Measurements from ENCODE around the gene EXOC3. TPM values are rescaled to one million over a fixed set of nuclear protein-coding genes. Genes with fewer than 3 reads are reported as not detected.

EXOC3 gene
- total and polyA plus RNA-seq, 2 experiments from 2014 or later: 39.9 to 40.9 TPM

- Histone ChIP-seq H4K20me1 (ENCODE audit: insufficient read depth) (no peaks in the 10 kb centered on the region), H3F3A (ENCODE audit: insufficient read depth) (peaks cover 18% of the 10 kb centered on the region; the same call in 1 of the 2 replicates), H3K27ac (no peak overlapping the region), H3K9ac (no peak overlapping the region), H2AFZ (no peak overlapping the region), H3K79me2 (ENCODE audit: insufficient read depth) (no peaks in the 10 kb centered on the region; the same call in 1 of the 2 replicates), H3K36me3 (ENCODE audit: low read depth) (peaks cover 4% of the 10 kb centered on the region; the same call in 1 of the 2 replicates), H3K9me2 (ENCODE audit: insufficient read depth) (no peaks in the 10 kb centered on the region), H3K4me1 (ENCODE audit: insufficient read depth) (peaks cover 22% of the 10 kb centered on the region; the same call in 1 of the 2 replicates), H3K4me3 (no peak overlapping the region), H3K4me2 (ENCODE audit: unreplicated experiment) (no peak overlapping the region), H3K27me3 (replicated peaks; ENCODE audit: insufficient read depth) (no peaks in the 10 kb centered on the region), H3K9me3 (ENCODE audit: low read depth) (no peaks in the 10 kb centered on the region)
- in situ Hi-C loops (cut with MboI): no loop called here
- DNase-seq: no peak
- 95 to 97% methylated on average over 46 to 52 of the region's 52 CpGs for WGBS, 2 experiments (ENCODE audit: low coverage in 1 of 2, low lambda C conversion rate in 2 of 2, missing lambda C conversion rate in 2 of 2)
- no peak for TF ChIP-seq EZH2phosphoT487 (IDR thresholded peaks at IDR 0.05; ENCODE audit: insufficient read depth, low read depth)
- TF ChIP-seq EZH2 (IDR thresholded peaks at IDR 0.05; ENCODE audit: insufficient read depth, poor library complexity, severe bottlenecking): no peak
These were observed 22.2 kb upstream of the EXOC3 start for GRCh38 chr5:420632-421286.

GRCh38 chr5:421287-421880 is 21.6 kb upstream of the EXOC3 start:
- H4K20me1 ChIP-seq (ENCODE audit: insufficient read depth): no peaks in the 10 kb centered on the region
- no peaks in the 10 kb centered on the region for H3K27me3 ChIP-seq (replicated peaks; ENCODE audit: insufficient read depth)
- H3K36me3 ChIP-seq (ENCODE audit: low read depth): peaks cover 4% of the 10 kb centered on the region; the same call in 1 of the 2 replicates
- no peak overlapping the region for H3K27ac ChIP-seq
- no peak for DNase-seq
- H3K4me1 ChIP-seq (ENCODE audit: insufficient read depth): peaks cover 22% of the 10 kb centered on the region; the same call in 1 of the 2 replicates
- H3K4me3 ChIP-seq: no peak overlapping the region
- H3K79me2 ChIP-seq (ENCODE audit: insufficient read depth): no peaks in the 10 kb centered on the region; the same call in 1 of the 2 replicates
- H3K9me3 ChIP-seq (ENCODE audit: low read depth): no peaks in the 10 kb centered on the region
- no peak overlapping the region for H3K4me2 ChIP-seq (ENCODE audit: unreplicated experiment)
- in situ Hi-C loops (cut with MboI): no loop called here
- H3K9me2 ChIP-seq (ENCODE audit: insufficient read depth): no peaks in the 10 kb centered on the region
- TF ChIP-seq EZH2 (IDR thresholded peaks at IDR 0.05; ENCODE audit: insufficient read depth, poor library complexity, severe bottlenecking): no peak
- no peak for TF ChIP-seq EZH2phosphoT487 (IDR thresholded peaks at IDR 0.05; ENCODE audit: insufficient read depth, low read depth)
- no peak overlapping the region for H3K9ac ChIP-seq
- peaks cover 18% of the 10 kb centered on the region; the same call in 1 of the 2 replicates for H3F3A ChIP-seq (ENCODE audit: insufficient read depth)
- H2AFZ ChIP-seq: no peak overlapping the region
- WGBS, 2 experiments (ENCODE audit: low coverage in 1 of 2, low lambda C conversion rate in 2 of 2, missing lambda C conversion rate in 2 of 2): 95 to 97% methylated on average over 30 of the region's 34 CpGs

- Histone ChIP-seq H3K79me2 (ENCODE audit: insufficient read depth) (no peaks in the 10 kb centered on the region; the same call in 1 of the 2 replicates), H3K27me3 (replicated peaks; ENCODE audit: insufficient read depth) (no peaks in the 10 kb centered on the region), H4K20me1 (ENCODE audit: insufficient read depth) (no peaks in the 10 kb centered on the region), H3K4me3 (no peak overlapping the region), H2AFZ (no peak overlapping the region), H3F3A (ENCODE audit: insufficient read depth) (peaks cover 18% of the 10 kb centered on the region; the same call in 1 of the 2 replicates), H3K9ac (no peak overlapping the region), H3K36me3 (ENCODE audit: low read depth) (peaks cover 4% of the 10 kb centered on the region; the same call in 1 of the 2 replicates), H3K9me2 (ENCODE audit: insufficient read depth) (no peaks in the 10 kb centered on the region), H3K4me2 (ENCODE audit: unreplicated experiment) (no peak overlapping the region), H3K27ac (no peak overlapping the region), H3K9me3 (ENCODE audit: low read depth) (no peaks in the 10 kb centered on the region), H3K4me1 (ENCODE audit: insufficient read depth) (peaks cover 22% of the 10 kb centered on the region; the same call in 1 of the 2 replicates)
- 93 to 96% methylated on average over 13 of the region's 13 CpGs for WGBS, 2 experiments (ENCODE audit: low coverage in 1 of 2, low lambda C conversion rate in 2 of 2, missing lambda C conversion rate in 2 of 2)
- TF ChIP-seq EZH2 (IDR thresholded peaks at IDR 0.05; ENCODE audit: insufficient read depth, poor library complexity, severe bottlenecking) (no peak), EZH2phosphoT487 (IDR thresholded peaks at IDR 0.05; ENCODE audit: insufficient read depth, low read depth) (no peak)
- in situ Hi-C loops (cut with MboI): no loop called here
- no peak for DNase-seq
These were observed 21.1 kb upstream of the EXOC3 start for GRCh38 chr5:421901-422300.

- peaks cover 15% of the 10 kb centered on the region; the same call in 1 of the 2 replicates for H3F3A ChIP-seq (ENCODE audit: insufficient read depth)
- no peak overlapping the region for H3K27ac ChIP-seq
- 88 to 90% methylated on average over 25 to 32 of the region's 32 CpGs for WGBS, 2 experiments (ENCODE audit: low coverage in 1 of 2, low lambda C conversion rate in 2 of 2, missing lambda C conversion rate in 2 of 2)
These were observed 20.4 kb upstream of the EXOC3 start for GRCh38 chr5:422323-423232.

More at GRCh38 chr5:422323-423232, 20.4 kb upstream of the EXOC3 start:
- Histone ChIP-seq H3K9me2 (ENCODE audit: insufficient read depth) (no peaks in the 10 kb centered on the region), H2AFZ (no peak overlapping the region), H3K27me3 (replicated peaks; ENCODE audit: insufficient read depth) (no peaks in the 10 kb centered on the region), H3K4me3 (no peak overlapping the region), H3K9me3 (ENCODE audit: low read depth) (no peaks in the 10 kb centered on the region), H3K4me1 (ENCODE audit: insufficient read depth) (peaks cover 19% of the 10 kb centered on the region; the same call in 1 of the 2 replicates), H3K4me2 (ENCODE audit: unreplicated experiment) (no peak overlapping the region), H3K36me3 (ENCODE audit: low read depth) (peaks cover 4% of the 10 kb centered on the region; the same call in 1 of the 2 replicates), H4K20me1 (ENCODE audit: insufficient read depth) (no peaks in the 10 kb centered on the region), H3K79me2 (ENCODE audit: insufficient read depth) (no peaks in the 10 kb centered on the region; the same call in 1 of the 2 replicates), H3K9ac (no peak overlapping the region)
- DNase-seq: no peak
- TF ChIP-seq EZH2 (IDR thresholded peaks at IDR 0.05; ENCODE audit: insufficient read depth, poor library complexity, severe bottlenecking): no peak
- no peak for TF ChIP-seq EZH2phosphoT487 (IDR thresholded peaks at IDR 0.05; ENCODE audit: insufficient read depth, low read depth)
- in situ Hi-C loops (cut with MboI): no loop called here

All from GM23248 (cell line).